WTC11 (cell line): ENCODE results near the gene CLUH. TPM values are rescaled to one million over a fixed set of nuclear protein-coding genes. Genes with fewer than 3 reads are reported as not detected.

Experiments used
- ATAC-seq: fragments of 200-7000 bp; cut with Tn5 transposase; 2 replicates; pipeline ENCODE4 v1.10.0; 2021; ENCODE audit warnings: mild to moderate bottlenecking, moderate library complexity
- CTCF ChIA-PET: fragments of 300-600 bp; sonication (Branson Sonifier 250); formaldehyde crosslinking; loops from one replicate; lab custom pipeline; 2021; ENCODE audit warnings: antibody characterized with exemption; lab: Charles Lee
- POLR2A ChIA-PET: fragments of 350-600 bp; sonication (Branson Sonifier 250); formaldehyde crosslinking; loops from one replicate; lab custom pipeline; 2021; ENCODE audit warnings: antibody characterized with exemption; lab: Charles Lee
- DNase-seq: peaks from one replicate; pipeline ENCODE4 v3.0.0; 2021; ENCODE audit warnings: low spot score
- H3K27ac Mint-ChIP-seq: 2 replicates; pipeline ENCODE4 v1.8.0; 2021; ENCODE audit warnings: mixed read lengths
- H3K27me3 Mint-ChIP-seq: 2 replicates; pipeline ENCODE4 v1.8.0; 2021; ENCODE audit warnings: low read depth, mild to moderate bottlenecking, moderate library complexity, mixed read lengths
- H3K36me3 Mint-ChIP-seq: 2 replicates; pipeline ENCODE4 v1.8.0; 2021; ENCODE audit warnings: mixed read lengths
- H3K4me1 Mint-ChIP-seq: 2 replicates; pipeline ENCODE4 v1.8.0; 2022; ENCODE audit warnings: mixed read lengths
- H3K4me3 Mint-ChIP-seq: 2 replicates; pipeline ENCODE4 v1.8.0; 2021; ENCODE audit warnings: mild to moderate bottlenecking, moderate library complexity, mixed read lengths
- H3K9me3 Mint-ChIP-seq: 2 replicates; pipeline ENCODE4 v1.8.0; 2021; ENCODE audit warnings: mixed read lengths
- CREM ChIP-seq: sonication (generic); formaldehyde crosslinking; IDR thresholded peaks from 2 replicates; pipeline ENCODE4 v1.8.1; 2022; ENCODE audit warnings: mild to moderate bottlenecking, missing genetic modification reagents, moderate library complexity
- JAZF1 ChIP-seq: fragments of 250-450 bp; sonication (Bioruptor Pico); IDR thresholded peaks from 2 replicates; pipeline ENCODE4 v1.9.0; 2021; ENCODE audit warnings: moderate library complexity, mild to moderate bottlenecking, inconsistent platforms
- KAT7 ChIP-seq: sonication (generic); formaldehyde crosslinking; IDR thresholded peaks from 2 replicates; pipeline ENCODE4 v1.8.1; 2023; ENCODE audit warnings: missing genetic modification reagents, mild to moderate bottlenecking, borderline replicate concordance
- PRRX2 ChIP-seq: fragments of 250-450 bp; sonication (Bioruptor Pico); IDR thresholded peaks from 2 replicates; pipeline ENCODE4 v1.8.0; 2021; ENCODE audit warnings: mild to moderate bottlenecking
- SMAD3 ChIP-seq: sonication (generic); formaldehyde crosslinking; IDR thresholded peaks from 2 replicates; pipeline ENCODE4 v1.8.0; 2022; ENCODE audit warnings: missing genetic modification reagents, mild to moderate bottlenecking, borderline replicate concordance
- USF1 ChIP-seq: sonication (generic); formaldehyde crosslinking; IDR thresholded peaks from 2 replicates; pipeline ENCODE4 v1.8.0; 2022; ENCODE audit warnings: mild to moderate bottlenecking, missing genetic modification reagents
- ZNF263 ChIP-seq: sonication (generic); formaldehyde crosslinking; IDR thresholded peaks from 2 replicates; pipeline ENCODE4 v1.8.1; 2022; ENCODE audit warnings: low read depth, mild to moderate bottlenecking, moderate library complexity, missing genetic modification reagents
- ZNF317 ChIP-seq: sonication (generic); formaldehyde crosslinking; IDR thresholded peaks from 2 replicates; pipeline ENCODE4 v1.8.1; 2023; ENCODE audit warnings: low read depth, mild to moderate bottlenecking, moderate library complexity, missing genetic modification reagents, borderline replicate concordance
- ZNF396 ChIP-seq: fragments of 250-450 bp; sonication (Bioruptor Pico); IDR thresholded peaks from 2 replicates; pipeline ENCODE4 v1.8.0; 2021; ENCODE audit warnings: mild to moderate bottlenecking, moderate library complexity, borderline replicate concordance
- ZNF425 ChIP-seq: fragments of 250-450 bp; sonication (Bioruptor Pico); conservative IDR thresholded peaks from 2 replicates; pipeline ENCODE4 v1.9.0; 2021; ENCODE audit warnings: mild to moderate bottlenecking
- ZNF512 ChIP-seq: sonication (generic); formaldehyde crosslinking; IDR thresholded peaks from 2 replicates; pipeline ENCODE4 v1.8.1; 2022; ENCODE audit warnings: missing genetic modification reagents, borderline replicate concordance
- ZSCAN18 ChIP-seq: fragments of 250-450 bp; sonication (Bioruptor Pico); IDR thresholded peaks from 2 replicates; pipeline ENCODE4 v2.1.2; 2022; ENCODE audit warnings: mild to moderate bottlenecking, moderate library complexity
- total RNA-seq: library from RNA; stranded (reverse); gene quantifications from 3 replicates; pipeline ENCODE4 v1.2.3, GENCODE V29; 2021
- TF ChIP-seq, protein P1 (sequence below): sonication (generic); formaldehyde crosslinking; IDR thresholded peaks from 2 replicates; pipeline ENCODE4 v1.8.1; 2023; ENCODE audit warnings: mild to moderate bottlenecking, missing genetic modification reagents, moderate library complexity
- TF ChIP-seq, protein P2 (sequence below): sonication (generic); formaldehyde crosslinking; IDR thresholded peaks from 2 replicates; pipeline ENCODE4 v1.8.0; 2022; ENCODE audit warnings: missing genetic modification reagents
- TF ChIP-seq, protein P3 (sequence below): sonication (generic); formaldehyde crosslinking; IDR thresholded peaks from 2 replicates; pipeline ENCODE4 v1.8.1; 2022; ENCODE audit warnings: mild to moderate bottlenecking, moderate library complexity, missing genetic modification reagents
- TF ChIP-seq, protein P4 (sequence below): sonication (generic); formaldehyde crosslinking; conservative IDR thresholded peaks from 2 replicates; pipeline ENCODE4 v1.8.1; 2022; ENCODE audit warnings: mild to moderate bottlenecking, missing genetic modification reagents

Gene CLUH
- total RNA-seq, 1 experiment from 2014 or later = 105 TPM

GRCh38 chr17:2700491-2701141 is 10.9 kb downstream of the CLUH start:
- peaks cover 20% of the 10 kb centered on the region for H3K36me3 Mint-ChIP-seq
- ChIA-PET CTCF (interaction anchor here (0.9 kb wide), 1 partner anchor 318 kb away, joined by 3 read pairs; no protein-coding TSS in a partner anchor), POLR2A (no interaction called here)
- DNase-seq (peak; percentile 8), ATAC-seq (no peak)
- no peaks in the 10 kb centered on the region for H3K9me3 Mint-ChIP-seq
- no peak overlapping the region for H3K4me3 Mint-ChIP-seq
- H3K4me1 Mint-ChIP-seq = peaks cover 10% of the 10 kb centered on the region
- H3K27ac Mint-ChIP-seq = no peak overlapping the region; the same call in 1 of the 2 replicates
- TF ChIP-seq ZNF317 (CRISPR knock-in tag) = no peak
- TF ChIP-seq, protein P1, sequence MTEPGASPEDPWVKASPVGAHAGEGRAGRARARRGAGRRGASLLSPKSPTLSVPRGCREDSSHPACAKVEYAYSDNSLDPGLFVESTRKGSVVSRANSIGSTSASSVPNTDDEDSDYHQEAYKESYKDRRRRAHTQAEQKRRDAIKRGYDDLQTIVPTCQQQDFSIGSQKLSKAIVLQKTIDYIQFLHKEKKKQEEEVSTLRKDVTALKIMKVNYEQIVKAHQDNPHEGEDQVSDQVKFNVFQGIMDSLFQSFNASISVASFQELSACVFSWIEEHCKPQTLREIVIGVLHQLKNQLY (CRISPR knock-in tag) = no peak
- no peak for TF ChIP-seq JAZF1 (CRISPR knock-in tag)
- TF ChIP-seq USF1 (CRISPR knock-in tag) = no peak
- TF ChIP-seq, protein P2, sequence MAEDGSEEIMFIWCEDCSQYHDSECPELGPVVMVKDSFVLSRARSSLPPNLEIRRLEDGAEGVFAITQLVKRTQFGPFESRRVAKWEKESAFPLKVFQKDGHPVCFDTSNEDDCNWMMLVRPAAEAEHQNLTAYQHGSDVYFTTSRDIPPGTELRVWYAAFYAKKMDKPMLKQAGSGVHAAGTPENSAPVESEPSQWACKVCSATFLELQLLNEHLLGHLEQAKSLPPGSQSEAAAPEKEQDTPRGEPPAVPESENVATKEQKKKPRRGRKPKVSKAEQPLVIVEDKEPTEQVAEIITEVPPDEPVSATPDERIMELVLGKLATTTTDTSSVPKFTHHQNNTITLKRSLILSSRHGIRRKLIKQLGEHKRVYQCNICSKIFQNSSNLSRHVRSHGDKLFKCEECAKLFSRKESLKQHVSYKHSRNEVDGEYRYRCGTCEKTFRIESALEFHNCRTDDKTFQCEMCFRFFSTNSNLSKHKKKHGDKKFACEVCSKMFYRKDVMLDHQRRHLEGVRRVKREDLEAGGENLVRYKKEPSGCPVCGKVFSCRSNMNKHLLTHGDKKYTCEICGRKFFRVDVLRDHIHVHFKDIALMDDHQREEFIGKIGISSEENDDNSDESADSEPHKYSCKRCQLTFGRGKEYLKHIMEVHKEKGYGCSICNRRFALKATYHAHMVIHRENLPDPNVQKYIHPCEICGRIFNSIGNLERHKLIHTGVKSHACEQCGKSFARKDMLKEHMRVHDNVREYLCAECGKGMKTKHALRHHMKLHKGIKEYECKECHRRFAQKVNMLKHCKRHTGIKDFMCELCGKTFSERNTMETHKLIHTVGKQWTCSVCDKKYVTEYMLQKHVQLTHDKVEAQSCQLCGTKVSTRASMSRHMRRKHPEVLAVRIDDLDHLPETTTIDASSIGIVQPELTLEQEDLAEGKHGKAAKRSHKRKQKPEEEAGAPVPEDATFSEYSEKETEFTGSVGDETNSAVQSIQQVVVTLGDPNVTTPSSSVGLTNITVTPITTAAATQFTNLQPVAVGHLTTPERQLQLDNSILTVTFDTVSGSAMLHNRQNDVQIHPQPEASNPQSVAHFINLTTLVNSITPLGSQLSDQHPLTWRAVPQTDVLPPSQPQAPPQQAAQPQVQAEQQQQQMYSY (CRISPR knock-in tag) = no peak
- H3K27me3 Mint-ChIP-seq = no peaks in the 10 kb centered on the region

DNA sequence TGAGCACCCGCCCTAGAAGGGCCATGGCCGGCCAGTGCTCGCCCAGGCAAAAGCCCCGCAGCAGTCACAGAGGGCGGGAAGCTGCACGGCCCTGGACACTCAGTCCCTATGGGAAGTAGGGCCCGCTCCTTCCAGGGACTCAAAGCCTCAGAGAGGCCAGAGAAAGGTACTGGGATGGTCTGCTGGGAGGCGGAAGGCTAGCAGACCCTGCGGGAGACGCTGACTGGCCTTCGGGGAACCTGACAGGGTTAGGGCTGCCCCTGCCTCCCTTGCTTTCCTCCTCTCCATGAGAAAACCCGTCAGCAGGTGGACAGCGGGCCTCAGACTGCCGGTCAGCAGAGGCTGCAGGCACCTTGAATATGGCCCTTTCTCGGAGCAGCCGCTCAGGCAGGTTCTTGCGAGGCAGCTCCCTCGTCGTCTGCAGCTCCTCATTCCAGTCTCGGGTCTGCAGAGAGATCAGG is 11.5 kb downstream of the CLUH start:
- H3K27ac Mint-ChIP-seq = no peak overlapping the region; the same call in 1 of the 2 replicates
- H3K27me3 Mint-ChIP-seq = no peaks in the 10 kb centered on the region
- POLR2A ChIA-PET = no interaction called here
- no peaks in the 10 kb centered on the region for H3K9me3 Mint-ChIP-seq
- no peak overlapping the region for H3K4me3 Mint-ChIP-seq
- ATAC-seq (no peak), DNase-seq (peak; percentile 7)
- peaks cover 5% of the 10 kb centered on the region for H3K4me1 Mint-ChIP-seq
- CTCF ChIA-PET = interaction anchor here (0.9 kb wide), 1 partner anchor 318 kb away, joined by 3 read pairs; no protein-coding TSS in a partner anchor
- H3K36me3 Mint-ChIP-seq = peaks cover 20% of the 10 kb centered on the region
- TF ChIP-seq ZNF396 (CRISPR knock-in tag) (no peak), PRRX2 (CRISPR knock-in tag) (no peak), ZNF263 (CRISPR knock-in tag) (no peak), KAT7 (no peak), CREM (CRISPR knock-in tag) (no peak), ZSCAN18 (CRISPR knock-in tag) (no peak), SMAD3 (no peak), ZNF425 (CRISPR knock-in tag) (no peak), ZNF512 (CRISPR knock-in tag) (no peak)
- TF ChIP-seq, protein P2 (CRISPR knock-in tag) = no peak
- TF ChIP-seq, protein P3, sequence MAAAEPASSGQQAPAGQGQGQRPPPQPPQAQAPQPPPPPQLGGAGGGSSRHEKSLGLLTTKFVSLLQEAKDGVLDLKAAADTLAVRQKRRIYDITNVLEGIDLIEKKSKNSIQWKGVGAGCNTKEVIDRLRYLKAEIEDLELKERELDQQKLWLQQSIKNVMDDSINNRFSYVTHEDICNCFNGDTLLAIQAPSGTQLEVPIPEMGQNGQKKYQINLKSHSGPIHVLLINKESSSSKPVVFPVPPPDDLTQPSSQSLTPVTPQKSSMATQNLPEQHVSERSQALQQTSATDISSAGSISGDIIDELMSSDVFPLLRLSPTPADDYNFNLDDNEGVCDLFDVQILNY (CRISPR knock-in tag) = no peak
- TF ChIP-seq, protein P4, sequence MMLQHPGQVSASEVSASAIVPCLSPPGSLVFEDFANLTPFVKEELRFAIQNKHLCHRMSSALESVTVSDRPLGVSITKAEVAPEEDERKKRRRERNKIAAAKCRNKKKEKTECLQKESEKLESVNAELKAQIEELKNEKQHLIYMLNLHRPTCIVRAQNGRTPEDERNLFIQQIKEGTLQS (CRISPR knock-in tag) = no peak
